ENCODE data around the gene MSH2.
A peak's percentile ranks its signal among the peaks of the same experiment; 100 is the strongest.

Gene MSH2

GRCh38 chr2:47520302-47520630 lies 117.3 kb downstream of the MSH2 start:
- peak overlapping the region; percentile 92 for H3K27ac ChIP-seq

GRCh38 chr2:47520825-47521665 lies 118.1 kb downstream of the MSH2 start:
- peak; percentile 64 for TF ChIP-seq CTCF (conservative IDR thresholded peaks at IDR 0.05)
- peak overlapping the region; percentile 92 for H3K27ac ChIP-seq

More at GRCh38 chr2:47520302-47520630, 117.3 kb downstream of the MSH2 start:
- TF ChIP-seq CTCF (conservative IDR thresholded peaks at IDR 0.05): no peak

- no peak for TF ChIP-seq CTCF (conservative IDR thresholded peaks at IDR 0.05)
- peak overlapping the region; percentile 92 for H3K27ac ChIP-seq
These were observed 118.8 kb downstream of the MSH2 start for GRCh38 chr2:47521666-47522285.

- H3K27ac ChIP-seq: no peak overlapping the region
- TF ChIP-seq CTCF (conservative IDR thresholded peaks at IDR 0.05): no peak
These were observed 122.2 kb downstream of the MSH2 start for GRCh38 chr2:47525167-47525566.

GRCh38 chr2:47528455-47528854 lies 125.5 kb downstream of the MSH2 start:
- H3K27ac ChIP-seq: no peak overlapping the region
- TF ChIP-seq CTCF (conservative IDR thresholded peaks at IDR 0.05): no peak

GRCh38 chr2:47528874-47529273 lies 125.9 kb downstream of the MSH2 start:
- no peak overlapping the region for H3K27ac ChIP-seq
- no peak for TF ChIP-seq CTCF (conservative IDR thresholded peaks at IDR 0.05)

GRCh38 chr2:47530105-47530760 lies 127.3 kb downstream of the MSH2 start:
- no peak for TF ChIP-seq CTCF (conservative IDR thresholded peaks at IDR 0.05)
- H3K27ac ChIP-seq: no peak overlapping the region

Measured in VCaP (cell line).